Measurements from ENCODE around the gene TALDO1.

- no peak for TF ChIP-seq CTCF (IDR thresholded peaks at IDR 0.05; ENCODE audit: extremely low read depth in 1 of 2, insufficient read depth in 1 of 2, low read depth in 1 of 2, low read length in 2 of 2)
- no peak for TF ChIP-seq POLR2AphosphoS5 (IDR thresholded peaks at IDR 0.05; ENCODE audit: insufficient read depth, low read depth, low read length)
- TF ChIP-seq MAX (IDR thresholded peaks at IDR 0.05; ENCODE audit: insufficient read depth, insufficient read length), result no peak
- no peak for TF ChIP-seq EZH2 (IDR thresholded peaks at IDR 0.05; ENCODE audit: borderline replicate concordance, low read depth, low read length, severe bottlenecking)
- TF ChIP-seq POLR2A (IDR thresholded peaks at IDR 0.05; ENCODE audit: low read depth, low read length), result no peak
- no peak for TF ChIP-seq GATA2 (IDR thresholded peaks at IDR 0.05; ENCODE audit: insufficient read depth, insufficient read length, low read depth, low read length)
- TF ChIP-seq FOS (IDR thresholded peaks at IDR 0.05; ENCODE audit: borderline replicate concordance, insufficient read depth, low read length), result no peak
Measured at GRCh38 chr11:737366-737765, 9.9 kb upstream of the TALDO1 start.

Measured in endothelial cell of umbilical vein (primary cell).